HG02938 (cell line): ENCODE measurements around the gene PSME2.
A peak's percentile ranks its signal among the peaks of the same experiment; 100 is the strongest.

Source experiments
- ATAC-seq: cut with Tn5 transposase; IDR thresholded peaks from one replicate; pipeline ENCODE4 v1.9.1; 2021; ENCODE audit warnings: mild to moderate bottlenecking, moderate library complexity; ENCODE audit not compliant: unreplicated experiment

The PSME2 gene

DNA sequence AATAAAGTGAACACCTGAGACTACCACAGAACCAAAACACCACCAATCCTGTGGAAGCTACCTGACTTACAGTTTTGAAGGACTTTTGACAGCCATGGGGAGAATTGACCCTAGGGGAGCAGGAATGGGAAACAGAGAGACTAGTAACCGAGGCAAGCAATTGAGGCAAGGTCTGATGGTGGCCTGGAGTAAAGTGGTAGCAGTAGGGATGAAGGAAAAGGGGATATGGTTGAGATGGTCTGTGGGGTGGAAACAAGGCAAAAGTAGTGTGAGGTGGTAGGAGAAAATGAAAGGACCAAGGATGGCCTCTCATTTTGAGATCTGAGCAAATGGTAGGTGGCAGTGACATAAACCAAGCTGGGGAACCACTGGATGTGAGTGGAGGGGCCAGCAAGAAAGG lies 10.4 kb upstream of the PSME2 start:
- ATAC-seq: no peak

DNA sequence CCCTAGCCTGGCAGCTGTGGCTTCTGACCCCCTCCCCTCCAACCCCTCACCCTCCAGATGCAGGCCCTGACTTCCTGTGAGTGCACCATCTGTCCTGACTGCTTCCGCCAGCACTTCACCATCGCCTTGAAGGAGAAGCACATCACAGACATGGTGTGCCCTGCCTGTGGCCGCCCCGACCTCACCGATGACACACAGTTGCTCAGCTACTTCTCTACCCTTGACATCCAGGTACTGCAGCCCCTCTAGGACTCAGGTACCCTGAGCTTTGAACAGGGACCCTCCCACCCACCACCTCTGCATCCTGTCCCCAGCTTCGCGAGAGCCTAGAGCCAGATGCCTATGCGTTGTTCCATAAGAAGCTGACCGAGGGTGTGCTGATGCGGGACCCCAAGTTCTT lies 8.7 kb upstream of the PSME2 start:
- no peak for ATAC-seq

DNA sequence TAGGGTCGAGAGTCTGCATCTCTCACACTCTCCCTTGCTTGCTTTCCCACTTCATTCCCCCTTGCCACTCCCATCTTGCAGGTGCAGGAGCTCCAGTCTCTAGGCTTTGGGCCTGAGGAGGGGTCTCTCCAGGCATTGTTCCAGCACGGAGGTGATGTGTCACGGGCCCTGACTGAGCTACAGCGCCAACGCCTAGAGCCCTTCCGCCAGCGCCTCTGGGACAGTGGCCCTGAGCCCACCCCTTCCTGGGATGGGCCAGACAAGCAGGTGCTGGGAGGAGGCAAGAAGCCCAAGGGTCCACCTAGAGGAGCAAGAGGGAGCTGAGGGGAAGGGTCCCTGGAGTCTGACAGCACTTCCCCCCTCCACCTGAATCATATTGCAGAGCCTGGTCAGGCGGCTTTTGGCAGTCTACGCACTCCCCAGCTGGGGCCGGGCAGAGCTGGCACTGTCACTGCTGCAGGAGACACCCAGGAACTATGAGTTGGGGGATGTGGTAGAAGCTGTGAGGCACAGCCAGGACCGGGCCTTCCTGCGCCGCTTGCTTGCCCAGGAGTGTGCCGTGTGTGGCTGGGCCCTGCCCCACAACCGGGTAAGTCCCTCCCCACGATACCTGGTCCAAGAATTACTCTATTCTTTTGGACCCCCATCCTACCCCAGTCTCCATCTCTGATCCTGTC lies 5.1 kb upstream of the PSME2 start:
- ATAC-seq: no peak

DNA sequence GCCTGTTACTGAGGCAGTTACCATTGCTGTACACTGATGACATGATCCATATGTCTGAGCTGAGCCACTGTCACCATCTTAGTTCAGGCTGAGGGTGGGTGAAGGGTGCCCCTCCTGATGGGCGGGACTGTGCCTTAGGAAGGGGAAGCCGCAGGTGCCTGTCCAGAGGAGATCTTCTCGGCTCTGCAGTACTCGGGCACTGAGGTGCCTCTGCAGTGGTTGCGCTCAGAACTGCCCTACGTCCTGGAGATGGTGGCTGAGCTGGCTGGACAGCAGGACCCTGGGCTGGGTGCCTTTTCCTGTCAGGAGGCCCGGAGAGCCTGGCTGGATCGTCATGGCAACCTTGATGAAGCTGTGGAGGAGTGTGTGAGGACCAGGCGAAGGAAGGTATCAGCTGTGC lies 4.6 kb upstream of the PSME2 start:
- no peak for ATAC-seq

DNA sequence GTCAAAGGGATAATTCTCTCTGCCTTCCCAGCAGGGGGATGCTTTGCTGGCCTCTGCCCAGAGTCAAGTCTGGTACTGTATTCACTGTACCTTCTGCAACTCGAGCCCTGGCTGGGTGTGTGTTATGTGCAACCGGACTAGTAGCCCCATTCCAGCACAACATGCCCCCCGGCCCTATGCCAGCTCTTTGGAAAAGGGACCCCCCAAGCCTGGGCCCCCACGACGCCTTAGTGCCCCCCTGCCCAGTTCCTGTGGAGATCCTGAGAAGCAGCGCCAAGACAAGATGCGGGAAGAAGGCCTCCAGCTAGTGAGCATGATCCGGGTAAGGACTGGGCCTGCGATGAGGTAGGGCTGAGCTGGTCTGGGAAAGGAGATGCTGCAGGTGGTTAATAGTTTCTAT lies 4.2 kb upstream of the PSME2 start:
- no peak for ATAC-seq

DNA sequence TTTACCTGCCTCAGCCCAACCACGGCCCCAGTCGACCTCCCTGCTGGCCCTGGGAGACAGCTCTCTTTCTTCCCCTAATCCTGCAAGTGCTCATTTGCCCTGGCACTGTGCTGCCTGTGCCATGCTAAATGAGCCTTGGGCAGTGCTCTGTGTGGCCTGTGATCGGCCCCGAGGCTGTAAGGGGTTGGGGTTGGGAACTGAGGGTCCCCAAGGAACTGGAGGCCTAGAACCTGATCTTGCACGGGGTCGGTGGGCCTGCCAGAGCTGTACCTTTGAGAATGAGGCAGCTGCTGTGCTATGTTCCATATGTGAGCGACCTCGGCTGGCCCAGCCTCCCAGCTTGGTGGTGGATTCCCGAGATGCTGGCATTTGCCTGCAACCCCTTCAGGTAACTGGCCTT lies 3.7 kb upstream of the PSME2 start:
- no peak for ATAC-seq

DNA sequence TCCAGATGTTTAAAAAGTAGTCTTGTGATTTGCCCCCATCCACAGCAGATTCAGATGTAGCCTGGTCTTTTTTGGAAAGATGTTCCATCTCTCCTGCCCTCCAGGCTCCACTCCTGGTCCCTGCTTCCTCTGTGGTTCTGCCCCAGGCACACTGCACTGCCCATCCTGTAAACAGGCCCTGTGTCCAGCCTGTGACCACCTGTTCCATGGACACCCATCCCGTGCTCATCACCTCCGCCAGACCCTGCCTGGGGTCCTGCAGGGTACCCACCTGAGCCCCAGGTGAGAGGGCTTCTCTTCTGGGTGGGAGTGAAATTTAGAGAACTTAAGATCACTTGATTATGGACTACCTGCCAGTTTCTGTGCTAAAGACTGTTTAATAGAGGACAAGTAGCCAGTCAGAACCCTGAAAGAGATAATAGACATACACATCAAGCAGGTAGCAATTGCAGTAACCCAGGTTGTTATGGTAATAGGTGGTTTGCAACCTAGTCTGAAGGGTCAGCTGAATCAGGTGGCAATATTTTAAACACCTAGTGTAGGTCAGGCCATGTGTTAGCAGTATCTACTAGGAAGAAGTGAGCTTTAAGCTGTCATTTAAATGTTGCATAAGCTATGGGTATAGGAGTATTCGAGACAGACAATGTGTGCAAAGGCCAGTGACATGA lies 3.0 kb upstream of the PSME2 start:
- ATAC-seq: no peak

DNA sequence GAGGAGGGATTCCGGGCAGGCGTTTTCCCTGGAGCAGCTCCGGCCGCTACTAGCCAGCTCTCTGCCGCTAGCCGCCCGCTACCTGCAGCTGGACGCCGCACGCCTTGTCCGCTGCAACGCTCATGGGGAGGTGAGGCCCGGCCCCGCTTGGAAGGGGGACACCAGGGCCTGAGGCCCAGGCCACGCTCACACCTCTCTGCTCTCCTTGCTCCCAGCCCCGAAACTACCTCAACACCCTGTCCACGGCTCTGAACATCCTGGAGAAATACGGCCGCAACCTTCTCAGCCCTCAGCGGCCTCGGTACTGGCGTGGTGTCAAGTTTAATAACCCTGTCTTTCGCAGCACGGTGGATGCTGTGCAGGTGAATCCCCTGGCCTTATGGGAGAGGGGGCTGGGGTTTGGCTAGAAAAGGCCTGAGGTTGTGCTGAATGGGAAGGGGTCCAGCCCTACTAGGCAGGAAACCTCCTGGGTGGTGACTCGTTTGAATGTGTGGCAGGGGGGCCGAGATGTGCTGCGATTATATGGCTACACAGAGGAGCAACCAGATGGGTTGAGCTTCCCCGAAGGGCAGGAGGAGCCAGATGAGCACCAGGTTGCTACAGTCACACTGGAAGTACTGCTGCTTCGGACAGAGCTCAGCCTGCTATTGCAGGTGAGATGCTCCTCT lies 1.5 kb upstream of the PSME2 start:
- no peak for ATAC-seq

DNA sequence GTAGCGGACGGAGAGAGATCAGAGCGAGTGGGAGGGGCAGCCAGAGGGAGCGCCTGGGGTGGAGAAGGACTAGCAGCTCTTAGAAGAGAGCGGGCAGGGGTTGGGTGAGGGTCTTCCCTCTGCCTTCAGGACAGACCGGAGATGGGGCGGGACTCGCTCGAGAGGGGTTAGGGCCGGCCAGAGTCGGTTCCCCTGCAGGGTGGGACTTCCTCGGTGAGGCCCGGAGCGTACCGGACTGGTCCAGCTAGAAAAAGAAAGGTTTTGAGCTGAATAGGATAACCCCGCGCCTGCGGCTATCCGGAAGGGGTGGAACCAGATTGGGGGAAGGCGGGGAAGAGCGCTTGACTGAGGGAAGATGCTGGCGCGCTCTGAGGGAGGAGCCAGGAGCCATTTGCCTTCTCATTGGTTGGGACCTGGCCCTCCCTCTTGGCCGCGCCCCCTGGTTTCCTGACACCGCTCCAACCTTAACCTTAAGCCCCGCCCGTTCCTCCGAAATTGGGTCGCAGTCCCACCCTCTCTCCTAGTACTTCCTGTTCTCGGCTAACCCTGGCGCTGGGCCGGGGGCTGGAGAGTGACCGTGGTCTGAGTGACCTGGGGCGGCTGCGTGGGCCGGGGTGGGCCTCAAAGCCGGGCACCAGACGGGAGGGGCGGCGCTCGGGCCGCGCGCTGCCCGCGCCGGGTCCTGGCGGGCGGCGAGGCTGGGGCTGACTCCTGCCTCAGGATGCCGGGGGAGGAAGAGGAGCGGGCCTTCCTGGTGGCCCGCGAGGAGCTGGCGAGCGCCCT lies 759 bp upstream of the PSME2 start, which contains the start of gene RNF31:
Gene RNF31, plus strand, starts transcription at position 521 of the 783 bp plus-strand sequence. Its CDS starts 201 bp downstream, at position 722.
- peak; percentile 85 for ATAC-seq

DNA sequence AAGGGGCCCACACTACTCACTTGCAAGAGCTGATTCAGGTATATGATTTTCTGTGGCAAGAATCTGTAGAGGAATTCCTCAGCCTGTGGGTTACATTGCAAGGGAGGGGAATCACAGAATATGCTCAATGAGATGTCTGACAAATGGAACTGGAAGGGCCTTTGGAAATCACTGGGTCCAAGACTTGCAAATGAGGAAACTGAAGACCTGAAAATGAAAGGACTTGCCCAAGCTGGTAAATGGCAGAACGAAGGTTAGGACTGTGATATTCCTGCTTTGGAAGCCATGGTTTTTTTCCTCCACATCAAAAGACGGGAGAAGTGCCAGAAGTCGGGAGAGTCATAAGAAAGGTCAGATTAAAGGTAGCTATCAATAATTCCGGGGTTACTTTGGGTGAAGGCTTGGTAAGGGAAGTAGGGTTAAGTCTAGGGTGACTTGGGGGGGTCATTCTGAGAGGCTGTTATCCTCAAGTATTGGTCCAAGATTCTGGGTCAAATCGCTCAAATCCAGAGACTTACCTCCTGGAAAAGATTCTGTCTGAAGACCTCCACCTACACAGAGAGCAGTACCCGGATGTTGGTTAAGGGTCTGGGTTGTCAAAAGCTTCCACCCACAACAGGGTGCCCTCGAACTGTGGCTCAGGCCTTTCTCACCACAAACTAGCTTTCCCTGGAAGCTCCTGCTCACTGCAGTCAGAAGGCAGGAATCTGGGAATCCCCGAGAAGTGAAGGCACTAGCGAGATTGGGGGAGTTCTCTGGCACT lies 539 bp downstream of the PSME2 start:
- ATAC-seq: no peak

DNA sequence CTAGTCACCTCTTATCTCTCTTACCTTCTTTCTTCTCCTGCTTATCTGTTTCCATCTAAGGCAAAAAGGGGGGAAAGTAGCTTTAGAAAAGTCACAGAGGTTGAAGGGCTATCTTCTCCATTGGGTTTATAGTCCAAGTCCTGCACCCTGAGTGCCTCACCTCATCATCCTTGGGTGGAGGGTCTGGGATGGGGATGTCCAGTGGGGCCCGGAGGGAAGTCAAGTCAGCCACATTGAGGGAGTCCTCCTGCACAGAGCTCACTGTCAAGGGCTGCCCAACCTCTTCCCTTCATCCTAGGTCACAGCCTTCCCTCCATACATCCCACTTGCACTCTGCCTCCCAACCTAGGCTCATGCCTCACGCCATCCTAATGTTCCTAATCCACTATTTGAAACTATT lies 1.2 kb downstream of the PSME2 start:
- ATAC-seq: no peak

DNA sequence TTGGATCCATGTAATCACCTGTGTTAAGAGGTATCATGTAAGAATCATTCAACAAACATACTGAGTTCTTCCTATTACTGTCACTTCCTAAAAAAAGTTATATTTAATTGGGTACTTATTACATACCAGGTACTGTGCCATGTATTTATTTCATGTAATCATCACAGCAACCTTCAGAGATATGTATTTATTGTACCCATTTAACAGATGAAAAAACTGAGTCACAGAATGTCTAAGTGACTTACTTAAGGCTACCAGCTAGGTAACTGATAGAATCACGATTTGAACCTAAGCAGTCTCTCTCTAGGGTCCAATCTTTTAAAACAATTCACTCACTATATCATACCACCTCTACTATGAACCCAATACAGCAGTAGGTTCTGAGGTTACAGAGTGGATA lies 2.0 kb downstream of the PSME2 start:
- no peak for ATAC-seq

DNA sequence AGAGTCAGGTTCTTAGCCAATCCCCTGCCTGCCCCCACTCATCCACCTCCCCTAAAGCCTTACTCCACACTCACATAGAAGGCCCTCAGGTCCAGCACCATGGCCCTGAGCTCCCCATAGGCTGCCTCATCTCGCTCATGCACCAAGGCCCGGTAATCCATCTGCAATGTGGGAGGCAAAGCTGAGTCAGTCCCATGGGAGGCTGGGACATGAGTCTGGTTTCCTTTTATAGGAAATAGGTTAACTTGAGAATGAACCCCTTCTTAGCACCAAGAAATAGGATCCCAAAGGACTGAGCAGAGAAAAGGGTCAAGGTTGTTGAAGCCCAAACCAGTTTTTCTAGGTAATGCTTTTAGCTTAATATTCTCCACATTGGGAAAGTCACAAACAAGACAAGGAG lies 2.9 kb downstream of the PSME2 start:
- no peak for ATAC-seq

DNA sequence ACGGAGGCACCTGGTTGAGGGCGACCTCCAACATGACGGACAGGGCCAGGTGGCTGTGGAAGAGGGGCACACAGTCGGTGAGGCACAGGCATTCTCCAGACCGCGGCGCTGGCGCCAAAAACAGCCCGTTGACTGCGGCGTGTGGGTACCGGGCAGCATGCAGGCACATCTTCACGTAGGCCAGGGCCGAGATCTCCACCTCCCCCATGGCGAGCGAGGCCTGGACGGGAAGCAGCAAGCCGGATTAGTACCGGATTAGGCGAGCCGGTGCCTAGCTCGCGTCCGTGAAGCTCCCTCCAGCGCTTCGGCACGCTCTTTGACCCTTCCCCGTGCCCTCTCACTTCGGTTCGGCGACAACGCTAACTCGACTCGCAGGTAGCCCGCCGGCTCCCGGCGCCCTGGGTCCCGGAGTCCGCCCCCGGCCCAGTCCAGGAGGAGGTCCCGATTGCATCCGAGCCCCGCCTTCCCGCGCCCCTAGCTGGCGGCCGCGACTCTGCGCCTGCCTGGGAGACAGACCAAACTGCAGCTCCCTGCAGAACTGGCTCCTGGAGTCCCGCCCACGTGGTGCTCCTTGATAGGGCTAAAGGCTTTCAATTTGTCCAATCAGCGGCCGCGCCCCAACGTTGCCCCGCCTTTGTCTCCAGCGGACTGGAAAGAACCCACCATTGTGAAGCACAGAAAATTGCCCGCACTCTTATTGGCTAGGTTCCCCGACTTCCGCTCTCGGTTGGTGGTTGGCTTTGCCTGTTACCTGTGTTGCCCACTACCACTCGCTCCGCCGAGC lies 5.1 kb downstream of the PSME2 start, which contains the start of gene EMC9:
Gene EMC9, minus strand, starts transcription at position 495 of the 784 bp plus-strand sequence. Its CDS starts 287 bp downstream, at position 208.
- peak; percentile 86 for ATAC-seq

DNA sequence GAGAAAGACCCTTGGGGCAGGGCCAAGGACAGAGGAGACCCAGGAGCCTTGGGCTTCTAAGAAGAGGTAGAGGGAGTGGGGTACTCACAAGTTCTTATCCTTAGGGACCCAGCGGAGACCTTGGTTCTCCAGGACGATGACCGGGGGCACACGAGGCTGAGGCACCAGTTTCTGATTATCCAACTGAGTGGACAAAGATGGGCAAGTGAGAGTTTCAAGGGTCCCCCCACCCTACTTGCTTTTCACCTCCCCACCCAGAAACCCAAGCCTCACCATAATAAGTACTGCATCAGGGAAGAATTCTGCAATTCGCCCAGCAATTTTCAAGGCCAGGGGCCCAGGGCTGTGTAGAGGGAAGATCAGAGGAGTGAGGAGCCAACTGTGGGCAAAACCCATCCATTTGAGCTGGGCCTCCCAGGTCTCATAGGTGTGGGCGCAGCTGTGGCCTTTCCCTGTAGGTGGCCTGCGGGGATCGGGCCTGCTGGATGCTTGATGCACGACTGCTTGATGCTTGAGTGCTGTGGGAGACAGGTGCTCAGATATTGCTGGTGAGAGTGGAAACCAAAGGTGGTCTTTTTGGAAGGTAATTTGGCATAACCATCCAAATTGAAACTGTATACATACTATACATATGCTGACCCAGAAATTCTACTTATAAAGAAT lies 7.0 kb downstream of the PSME2 start:
- ATAC-seq: no peak

DNA sequence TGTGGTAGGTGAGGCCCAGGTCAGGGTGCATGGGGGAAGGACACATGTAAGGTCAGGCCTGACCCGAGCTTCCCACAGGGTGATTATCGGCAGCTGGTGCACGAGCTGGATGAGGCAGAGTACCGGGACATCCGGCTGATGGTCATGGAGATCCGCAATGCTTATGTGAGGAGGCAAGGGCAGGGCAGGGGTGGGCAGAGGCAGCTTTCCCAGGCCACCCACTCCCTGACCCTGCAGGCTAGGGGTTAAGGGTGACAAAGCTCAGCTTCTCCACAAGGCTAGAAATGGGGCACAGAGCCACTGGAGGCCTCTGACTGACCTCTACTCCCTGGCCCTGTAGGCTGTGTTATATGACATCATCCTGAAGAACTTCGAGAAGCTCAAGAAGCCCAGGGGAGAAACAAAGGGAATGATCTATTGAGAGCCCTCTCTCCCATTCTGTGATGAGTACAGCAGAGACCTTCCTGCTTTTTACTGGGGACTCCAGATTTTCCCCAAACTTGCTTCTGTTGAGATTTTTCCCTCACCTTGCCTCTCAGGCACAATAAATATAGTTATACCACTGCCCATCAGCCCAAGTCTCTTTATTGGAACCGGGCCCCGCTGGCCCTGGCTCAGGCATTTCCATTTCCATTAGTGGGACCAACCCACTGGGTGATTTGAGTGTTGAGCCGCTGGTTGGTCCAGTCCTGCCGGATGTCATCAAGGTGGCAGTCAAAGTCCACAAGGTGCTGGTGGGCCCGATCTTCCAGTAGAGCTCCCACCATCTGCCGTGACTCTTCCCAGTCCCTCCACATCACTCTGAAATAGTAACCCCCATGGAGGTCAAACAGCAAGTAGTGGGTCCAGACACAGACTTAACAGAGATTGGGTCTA lies 7.8 kb downstream of the PSME2 start:
- ATAC-seq: no peak

DNA sequence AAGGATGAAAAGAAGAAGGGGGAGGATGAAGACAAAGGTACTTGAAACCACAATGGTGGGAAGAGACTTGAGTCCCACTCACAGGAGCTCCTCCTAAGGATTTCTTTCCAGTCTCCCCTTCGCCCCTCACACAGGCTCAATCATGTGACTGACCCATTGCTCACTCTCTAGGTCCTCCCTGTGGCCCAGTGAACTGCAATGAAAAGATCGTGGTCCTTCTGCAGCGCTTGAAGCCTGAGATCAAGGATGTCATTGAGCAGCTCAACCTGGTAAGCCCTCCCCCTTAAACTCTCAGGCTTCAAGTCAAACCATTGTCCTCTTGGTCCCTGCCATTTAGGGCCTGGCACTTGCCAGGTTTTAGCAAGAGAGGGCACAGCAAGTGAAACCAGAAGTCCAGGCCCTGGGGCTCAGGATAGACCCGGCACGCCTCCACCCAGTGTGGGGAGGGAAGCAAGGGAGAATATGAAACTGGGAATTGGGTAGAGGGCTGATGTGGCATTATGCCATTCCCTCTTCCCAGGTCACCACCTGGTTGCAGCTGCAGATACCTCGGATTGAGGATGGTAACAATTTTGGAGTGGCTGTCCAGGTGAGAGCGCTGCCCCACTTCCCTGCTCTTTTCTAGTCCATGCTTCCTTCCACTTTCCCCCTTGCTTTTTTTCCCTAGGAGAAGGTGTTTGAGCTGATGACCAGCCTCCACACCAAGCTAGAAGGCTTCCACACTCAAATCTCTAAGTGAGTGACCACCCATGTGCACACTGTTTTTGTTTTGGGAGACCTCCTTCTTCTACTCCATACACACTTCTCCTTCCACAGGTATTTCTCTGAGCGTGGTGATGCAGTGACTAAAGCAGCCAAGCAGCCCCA lies 8.6 kb downstream of the PSME2 start:
- no peak for ATAC-seq
